H1 (cell line): ENCODE data around the gene KLHL29. TPM values are rescaled to one million over a fixed set of nuclear protein-coding genes. Genes with fewer than 3 reads are reported as not detected.
A peak's percentile ranks its signal among the peaks of the same experiment; 100 is the strongest.

ENCODE experiments used
- CTCF ChIA-PET: fragments of 300-600 bp; sonication (Branson Sonifier 250); formaldehyde crosslinking; loops from one replicate; lab custom pipeline; 2021; ENCODE audit not compliant: partially characterized antibody; lab: Charles Lee
- POLR2A ChIA-PET: fragments of 300-600 bp; sonication (Branson Sonifier 250); formaldehyde crosslinking; loops from one replicate; lab custom pipeline; 2021; ENCODE audit warnings: inconsistent platforms; ENCODE audit not compliant: partially characterized antibody; lab: Charles Lee
- DNase-seq, 2 experiments: peaks; one replicate each; pipeline versions ENCODE4 v3.0.0 to v3.0.0-alpha.2; 2010 to 2022; ENCODE audit warnings: low spot score in 2 of 2, low read depth in 1 of 2, mixed read lengths in 1 of 2
- FAIRE-seq: peaks from 2 replicates; lab custom pipeline; 2011; peaks lifted over from hg19 to GRCh38; lab: Jason Lieb, UNC
- H2AFZ ChIP-seq: 2 replicates; pipeline ENCODE4 v1.8.1; 2012; ENCODE audit warnings: low read length, inconsistent platforms
- H2AK5ac ChIP-seq: 2 replicates; pipeline ENCODE4 v1.6.1; 2013; ENCODE audit warnings: low read depth, low read length
- H2BK120ac ChIP-seq: replicated peaks from 2 replicates; pipeline ENCODE3; 2013; ENCODE audit warnings: low read depth, low read length, inconsistent platforms
- H2BK12ac ChIP-seq: 2 replicates; pipeline ENCODE4 v1.6.1; 2013; ENCODE audit warnings: low read depth, low read length
- H2BK15ac ChIP-seq: 2 replicates; pipeline ENCODE4 v1.6.1; 2013; ENCODE audit warnings: low read length
- H2BK20ac ChIP-seq: 2 replicates; pipeline ENCODE4 v1.6.1; 2013; ENCODE audit warnings: low read length
- H2BK5ac ChIP-seq: 2 replicates; pipeline ENCODE4 v1.6.1; 2013; ENCODE audit warnings: low read depth, low read length
- H3K14ac ChIP-seq: 2 replicates; pipeline ENCODE4 v1.6.1; 2013; ENCODE audit warnings: inconsistent platforms; ENCODE audit not compliant: insufficient read length
- H3K18ac ChIP-seq: 2 replicates; pipeline ENCODE4 v1.6.1; 2013; ENCODE audit warnings: low read length; ENCODE audit errors: extremely low read depth
- H3K23ac ChIP-seq: 2 replicates; pipeline ENCODE4 v1.6.1; 2013; ENCODE audit warnings: inconsistent platforms; ENCODE audit not compliant: insufficient read length
- H3K23me2 ChIP-seq: 2 replicates; pipeline ENCODE4 v1.6.1; 2013; ENCODE audit warnings: low read depth, low read length
- H3K27ac ChIP-seq: 2 replicates; pipeline ENCODE4 v1.6.1; 2011; ENCODE audit warnings: low read depth, low read length, inconsistent platforms
- H3K27me3 ChIP-seq, 4 experiments: replicated peaks in 1 of 4; 1 replicate in 1 of 4; 2 replicates in 3 of 4; pipeline versions ENCODE4 v1.6.1 to v1.8.1; 2011 to 2013; ENCODE audit warnings: low read length in 3 of 4, mild to moderate bottlenecking in 3 of 4, inconsistent platforms in 2 of 4, mixed read lengths in 2 of 4, moderate library complexity in 1 of 4; ENCODE audit not compliant: control insufficient read depth in 3 of 4, insufficient read depth in 3 of 4; ENCODE audit errors: extremely low read depth in 1 of 4
- H3K36me3 ChIP-seq, 4 experiments: 2 replicates each; pipeline versions ENCODE4 v1.6.1 to v1.8.1; 2011 to 2013; ENCODE audit warnings: mild to moderate bottlenecking in 4 of 4, low read length in 3 of 4, moderate library complexity in 2 of 4, control low read depth in 1 of 4, inconsistent platforms in 1 of 4; ENCODE audit not compliant: insufficient read depth in 4 of 4, control insufficient read depth in 2 of 4
- H3K4ac ChIP-seq: replicated peaks from 2 replicates; pipeline ENCODE3; 2013; ENCODE audit warnings: low read length, low read depth, mixed read lengths, inconsistent platforms; ENCODE audit not compliant: insufficient read length
- H3K4me1 ChIP-seq, 4 experiments: replicated peaks in 1 of 4; 1 replicate in 1 of 4; 2 replicates in 3 of 4; pipeline versions ENCODE4 v1.6.1 to v1.8.1; 2011 to 2013; ENCODE audit warnings: low read length in 3 of 4, inconsistent platforms in 2 of 4, mixed read lengths in 1 of 4; ENCODE audit not compliant: insufficient read depth in 4 of 4, control insufficient read depth in 3 of 4
- H3K4me2 ChIP-seq, 2 experiments: 2 replicates each; pipeline versions ENCODE4 v1.6.1 to v1.8.1; 2011 to 2013; ENCODE audit warnings: low read depth in 2 of 2, low read length in 2 of 2, control low read depth in 1 of 2, inconsistent platforms in 1 of 2, mild to moderate bottlenecking in 1 of 2; ENCODE audit not compliant: insufficient read depth in 1 of 2
- H3K4me3 ChIP-seq, 4 experiments: fragments of 200-600, 300-600 bp in 1 of 4; sonication (generic), shearing (Covaris generic), sonication (Bioruptor Twin) in 1 of 4; 2 replicates each; pipeline versions ENCODE4 v1.5.1 to v1.8.1; 2011 to 2016; ENCODE audit warnings: low read length in 4 of 4, low read depth in 3 of 4, control low read depth in 2 of 4, inconsistent platforms in 2 of 4, mild to moderate bottlenecking in 2 of 4, mixed read lengths in 1 of 4, moderate library complexity in 1 of 4; ENCODE audit not compliant: insufficient read depth in 2 of 4; ENCODE audit errors: extremely low read depth in 1 of 4
- H3K56ac ChIP-seq: replicated peaks from 2 replicates; pipeline ENCODE3; 2013; ENCODE audit warnings: low read depth, mild to moderate bottlenecking, mixed read lengths, low read length, inconsistent platforms; ENCODE audit not compliant: insufficient read length
- H3K79me1 ChIP-seq: 2 replicates; pipeline ENCODE4 v1.6.1; 2013; ENCODE audit warnings: low read depth, low read length, control low read depth
- H3K79me2 ChIP-seq, 2 experiments: 2 replicates each; pipeline versions ENCODE4 v1.6.1 to v1.8.1; 2012 to 2013; ENCODE audit warnings: low read length in 2 of 2, mild to moderate bottlenecking in 2 of 2, inconsistent platforms in 1 of 2; ENCODE audit not compliant: insufficient read depth in 2 of 2, control insufficient read depth in 1 of 2
- H3K9ac ChIP-seq, 4 experiments: replicated peaks in 1 of 4; 1 replicate in 1 of 4; 2 replicates in 3 of 4; pipeline versions ENCODE4 v1.6.1 to v1.8.1; 2011 to 2013; ENCODE audit warnings: low read depth in 3 of 4, low read length in 3 of 4, control low read depth in 2 of 4, mild to moderate bottlenecking in 2 of 4, moderate library complexity in 2 of 4, inconsistent platforms in 1 of 4; ENCODE audit errors: extremely low read depth in 1 of 4
- H3K9me3 ChIP-seq, 2 experiments: 2 replicates each; pipeline versions ENCODE4 v1.6.1 to v1.8.1; 2012 to 2013; ENCODE audit warnings: mild to moderate bottlenecking in 2 of 2, moderate library complexity in 2 of 2, control low read depth in 1 of 2, inconsistent platforms in 1 of 2, low read depth in 1 of 2, low read length in 1 of 2, mixed read lengths in 1 of 2; ENCODE audit not compliant: insufficient read depth in 2 of 2
- H4K20me1 ChIP-seq, 2 experiments: replicated peaks in 1 of 2; 2 replicates each; pipeline versions ENCODE3 to v1.8.1; 2011 to 2013; ENCODE audit warnings: inconsistent platforms in 2 of 2, low read length in 2 of 2, mild to moderate bottlenecking in 1 of 2; ENCODE audit not compliant: insufficient read depth in 2 of 2, control insufficient read depth in 1 of 2
- H4K5ac ChIP-seq: 2 replicates; pipeline ENCODE4 v1.6.1; 2013; ENCODE audit warnings: low read length, low read depth, mixed read lengths, inconsistent platforms; ENCODE audit not compliant: insufficient read length
- H4K8ac ChIP-seq: 2 replicates; pipeline ENCODE4 v1.8.0; 2013; ENCODE audit warnings: mild to moderate bottlenecking, moderate library complexity, low read length, inconsistent platforms; ENCODE audit not compliant: insufficient read depth; ENCODE audit errors: extremely low read depth
- H4K91ac ChIP-seq: replicated peaks from 2 replicates; pipeline ENCODE3; 2013; ENCODE audit warnings: low read length, mixed read lengths, inconsistent platforms; ENCODE audit not compliant: insufficient read length
- ASH2L ChIP-seq: fragments of 200-600, 300-600 bp; sonication (generic); IDR thresholded peaks from one replicate; pipeline ENCODE4 v1.7.1; 2017; ENCODE audit warnings: low read length
- CEBPB ChIP-seq: IDR thresholded peaks from 2 replicates; pipeline ENCODE4 v1.6.1; 2012; ENCODE audit warnings: low read depth, low read length
- CREB1 ChIP-seq: IDR thresholded peaks from 2 replicates; pipeline ENCODE4 v1.6.1; 2012; ENCODE audit warnings: inconsistent platforms
- EGR1 ChIP-seq: IDR thresholded peaks from 2 replicates; pipeline ENCODE4 v1.6.1; 2011; ENCODE audit warnings: low read depth, low read length, borderline replicate concordance
- GABPA ChIP-seq: IDR thresholded peaks from 2 replicates; pipeline ENCODE4 v1.6.1; 2011; ENCODE audit warnings: mild to moderate bottlenecking, low read length, moderate library complexity, borderline replicate concordance; ENCODE audit not compliant: insufficient read depth
- MAFK ChIP-seq: IDR thresholded peaks from 2 replicates; pipeline ENCODE4 v1.6.1; 2012; ENCODE audit warnings: low read depth, mild to moderate bottlenecking, improper control_type of control experiment, low read length
- RAD21 ChIP-seq, 2 experiments: IDR thresholded peaks in 1 of 2; conservative IDR thresholded peaks in 1 of 2; 2 replicates each; pipeline ENCODE4 v1.6.1; 2011; ENCODE audit warnings: low read depth in 2 of 2, low read length in 2 of 2, improper control_type of control experiment in 1 of 2, inconsistent platforms in 1 of 2, mild to moderate bottlenecking in 1 of 2, moderate library complexity in 1 of 2
- RBBP5 ChIP-seq: IDR thresholded peaks from 2 replicates; pipeline ENCODE4 v1.7.1; 2012; ENCODE audit warnings: low read depth, mild to moderate bottlenecking, inconsistent platforms, low read length, moderate library complexity, borderline replicate concordance
- RFX5 ChIP-seq: IDR thresholded peaks from 2 replicates; pipeline ENCODE4 v1.6.1; 2011; ENCODE audit warnings: low read depth, low read length, improper control_type of control experiment, borderline replicate concordance
- SIRT6 ChIP-seq: IDR thresholded peaks from one replicate; pipeline ENCODE4 v1.7.1; 2012; ENCODE audit warnings: low read length, inconsistent platforms
- SRF ChIP-seq: IDR thresholded peaks from 2 replicates; pipeline ENCODE4 v1.6.1; 2011; ENCODE audit warnings: mild to moderate bottlenecking, low read depth, low read length, moderate library complexity
- TAF7 ChIP-seq: optimal IDR thresholded peaks from 2 replicates; pipeline ENCODE3; 2011; ENCODE audit warnings: low read depth, mild to moderate bottlenecking, inconsistent platforms, low read length, moderate library complexity, borderline replicate concordance
- USF2 ChIP-seq: IDR thresholded peaks from 2 replicates; pipeline ENCODE4 v1.6.1; 2011; ENCODE audit warnings: low read length, improper control_type of control experiment
- ZNF274 ChIP-seq: IDR thresholded peaks from 2 replicates; pipeline ENCODE4 v1.7.0; 2012; ENCODE audit warnings: low read length, borderline replicate concordance; ENCODE audit errors: extremely low read depth
- WGBS, 2 experiments: shearing (Covaris generic) in 1 of 2; methylation state at CpG; one replicate each; pipeline versions ENCODE4 v1.1.6 to v1.1.7; 2013 to 2015; ENCODE audit warnings: low lambda C conversion rate in 2 of 2, mixed read lengths in 2 of 2, inconsistent platforms in 1 of 2, low coverage in 1 of 2, missing lambda C conversion rate in 1 of 2; ENCODE audit not compliant: insufficient replicate concordance in 2 of 2, insufficient coverage in 1 of 2, insufficient read length in 1 of 2; ENCODE audit errors: extremely low coverage in 1 of 2, missing lambda C conversion rate in 1 of 2; 5-methylcytosine and 5-hydroxymethylcytosine counted together
- polyA plus RNA-seq, 7 experiments: library from polyadenylated mRNA; depleted of rRNA in 3 of 7; stranded (reverse) in 5 of 7; unstranded in 2 of 7; fragments of >200 nt in 5 of 7; fragments of 200-250 nt in 2 of 7; gene quantifications; 1 replicate in 5 of 7; 2 replicates in 1 of 7; 4 replicates in 1 of 7; pipeline versions ENCODE4 v1.2.1 to v1.2.3, GENCODE V29; 2011 to 2013; ENCODE audit warnings: missing spikeins in 2 of 7, mixed read lengths in 2 of 7
- total RNA-seq: library from RNA; stranded (reverse); fragmentation: NEBNext Ultra II Directional; extraction: Animal tissue kit (Norgen Biotek cat#: 25700); gene quantifications from 2 replicates; pipeline ENCODE4 v1.2.1, GENCODE V29; 2021

The KLHL29 gene
- total and polyA plus RNA-seq, 2 of the 8 experiments (the other 6 are each of a cell fraction or from before 2014, with no cell fraction given): 1.1 to 4.7 TPM

GRCh38 chr2:23430263-23430662 is 45.3 kb downstream of the KLHL29 start:
- no peak overlapping the region for H2BK120ac ChIP-seq
- WGBS, 2 experiments: 79% methylated on average over 2 of the region's 2 CpGs; no CpG with 5 or more reads in 1 of the 2 experiments
- no peak overlapping the region for H2BK12ac ChIP-seq
- POLR2A ChIA-PET: no interaction called here
- no peak overlapping the region; the same call in 1 of the 2 replicates for H4K8ac ChIP-seq
- H3K4me1 ChIP-seq: peaks cover 2 to 5% (median 3%) of the 10 kb centered on the region in 4 experiments; a peak in 6 of 7 replicates
- H4K91ac ChIP-seq: no peak overlapping the region
- H3K9me3 ChIP-seq: no peaks in the 10 kb centered on the region
- H3K27me3 ChIP-seq: no peaks in the 10 kb centered on the region
- no peak overlapping the region for H4K5ac ChIP-seq
- H3K56ac ChIP-seq: no peak overlapping the region
- H3K79me2 ChIP-seq: no peaks in the 10 kb centered on the region
- no peak overlapping the region for H3K4me3 ChIP-seq
- H2AFZ ChIP-seq: no peak overlapping the region
- no peak overlapping the region for H2BK20ac ChIP-seq
- H3K14ac ChIP-seq: no peak overlapping the region
- H3K79me1 ChIP-seq: no peaks in the 10 kb centered on the region; the same call in 1 of the 2 replicates
- H2BK15ac ChIP-seq: no peak overlapping the region
- FAIRE-seq (no peak), DNase-seq (peak in 1 of 2 experiments; percentile 17)
- H3K9ac ChIP-seq: no peak overlapping the region
- no peak overlapping the region for H3K4me2 ChIP-seq
- H2AK5ac ChIP-seq: no peak overlapping the region
- H3K18ac ChIP-seq: no peak overlapping the region
- no peak overlapping the region for H2BK5ac ChIP-seq
- CTCF ChIA-PET: interaction anchor here (1.1 to 5.7 kb wide), 3 partner anchors 14 to 16 kb away, joined by 3 to 26 read pairs (median 5); no protein-coding TSS in a partner anchor
- H4K20me1 ChIP-seq: no peaks in the 10 kb centered on the region
- no peak overlapping the region for H3K23ac ChIP-seq
- no peaks in the 10 kb centered on the region for H3K23me2 ChIP-seq
- no peak overlapping the region for H3K27ac ChIP-seq
- H3K4ac ChIP-seq: no peak overlapping the region
- H3K36me3 ChIP-seq: no peaks in the 10 kb centered on the region
- TF ChIP-seq CEBPB (no peak), EGR1 (no peak), ASH2L (no peak), CREB1 (no peak), USF2 (no peak), RAD21 (IDR thresholded peaks at IDR 0.05 in 1 of 2, conservative IDR thresholded peaks at IDR 0.05 in 1 of 2; ENCODE audit: low read depth in 2 of 2, low read length in 2 of 2) (no peak), SIRT6 (no peak), RBBP5 (no peak), MAFK (no peak), RFX5 (no peak), GABPA (no peak), TAF7 (no peak), ZNF274 (no peak), SRF (no peak)
